ENCODE data around the gene CGB5.
"Not testable (repeated sequence)": the region's sequence is repeated elsewhere in the genome, so short reads cannot be mapped to it uniquely, and the experiment has no call there.

The CGB5 gene

GRCh38 chr19:49014870-49015255, 28.8 kb upstream of the CGB5 start:
- peaks cover 20% of the 10 kb centered on the region for H3K36me3 ChIP-seq (ENCODE audit: insufficient read depth, low read length)
- H3K27ac ChIP-seq (ENCODE audit: low read depth, low read length): no peak overlapping the region
- no peak overlapping the region for H3K4me3 ChIP-seq (ENCODE audit: low read depth in 1 of 2, low read length in 2 of 2)
- H3K27me3 ChIP-seq (ENCODE audit: control insufficient read depth in 1 of 2, insufficient read depth in 2 of 2, low read length in 2 of 2): peaks cover 0 to 24% of the 10 kb centered on the region in 2 donors
- no peaks in the 10 kb centered on the region for H3K9me3 ChIP-seq (ENCODE audit: low read length)
- no peaks in the 10 kb centered on the region for H3K4me1 ChIP-seq (ENCODE audit: insufficient read depth, low read length)
- no peak overlapping the region for H3K9ac ChIP-seq (ENCODE audit: low read length)

DNA sequence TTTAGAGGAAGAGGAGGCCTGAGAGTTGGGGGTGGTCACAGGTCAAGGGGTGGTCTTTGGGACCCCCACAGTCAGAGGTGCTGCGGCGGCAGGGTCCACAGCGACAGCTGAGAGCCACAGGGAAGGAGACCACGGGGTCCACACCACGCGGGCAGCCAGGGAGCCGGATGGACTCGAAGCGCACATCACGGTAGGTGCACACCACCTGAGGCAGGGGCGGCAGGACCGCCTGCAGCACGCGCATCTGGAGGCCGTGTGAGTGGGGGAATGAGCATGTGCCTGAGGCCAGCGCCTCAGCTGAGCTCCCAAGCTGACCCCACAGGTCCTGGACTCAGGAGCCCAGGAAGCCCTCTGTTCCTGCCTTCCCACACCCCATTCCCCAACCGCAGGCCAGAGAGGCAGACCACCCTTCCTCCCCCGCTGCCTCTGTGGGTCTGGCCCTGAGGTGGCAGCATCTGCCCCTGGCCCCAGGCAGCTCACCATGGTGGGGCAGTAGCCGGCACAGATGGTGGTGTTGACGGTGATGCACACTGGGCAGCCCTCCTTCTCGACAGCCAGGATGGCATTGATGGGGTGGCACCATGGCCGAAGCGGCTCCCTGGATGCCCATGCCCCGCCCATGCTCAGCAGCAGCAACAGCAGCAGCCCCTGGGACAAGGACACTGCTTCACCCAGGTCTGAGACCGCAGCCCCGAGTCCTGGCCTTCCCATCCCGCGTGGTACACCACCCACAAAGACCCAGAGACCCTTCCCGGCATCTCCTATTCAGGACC, 27.4 kb upstream of the CGB5 start:
- peaks cover 10% of the 10 kb centered on the region for H3K36me3 ChIP-seq (ENCODE audit: insufficient read depth, low read length)
- peaks cover 0 to 37% of the 10 kb centered on the region in 2 donors for H3K27me3 ChIP-seq (ENCODE audit: control insufficient read depth in 1 of 2, insufficient read depth in 2 of 2, low read length in 2 of 2)
- no peak overlapping the region for H3K27ac ChIP-seq (ENCODE audit: low read depth, low read length)
- no peak overlapping the region for H3K9ac ChIP-seq (ENCODE audit: low read length)
- H3K4me1 ChIP-seq (ENCODE audit: insufficient read depth, low read length): no peaks in the 10 kb centered on the region
- no peak overlapping the region for H3K4me3 ChIP-seq (ENCODE audit: low read depth in 1 of 2, low read length in 2 of 2)
- H3K9me3 ChIP-seq (ENCODE audit: low read length): no peaks in the 10 kb centered on the region

GRCh38 chr19:49017041-49017665, 26.5 kb upstream of the CGB5 start, which contains the start of gene LHB:
Gene LHB (minus strand): TSS chr19:49017091. CDS start chr19:49017081, 10 bp downstream.
- Histone ChIP-seq H3K27me3 (ENCODE audit: control insufficient read depth in 1 of 2, insufficient read depth in 2 of 2, low read length in 2 of 2) (peaks cover 0 to 37% of the 10 kb centered on the region in 2 donors), H3K36me3 (ENCODE audit: insufficient read depth, low read length) (peaks cover 10% of the 10 kb centered on the region), H3K9me3 (ENCODE audit: low read length) (no peaks in the 10 kb centered on the region), H3K4me3 (ENCODE audit: low read depth in 1 of 2, low read length in 2 of 2) (peak within 1 kb of the TSS; percentile 53 to 64), H3K4me1 (ENCODE audit: insufficient read depth, low read length) (no peaks in the 10 kb centered on the region), H3K9ac (ENCODE audit: low read length) (no peak within 1 kb of the TSS), H3K27ac (ENCODE audit: low read depth, low read length) (no peak within 1 kb of the TSS)

GRCh38 chr19:49017666-49018351, 25.8 kb upstream of the CGB5 start:
- peaks cover 0 to 37% of the 10 kb centered on the region in 2 donors for H3K27me3 ChIP-seq (ENCODE audit: control insufficient read depth in 1 of 2, insufficient read depth in 2 of 2, low read length in 2 of 2)
- no peak overlapping the region for H3K9ac ChIP-seq (ENCODE audit: low read length)
- H3K9me3 ChIP-seq (ENCODE audit: low read length): no peaks in the 10 kb centered on the region
- H3K36me3 ChIP-seq (ENCODE audit: insufficient read depth, low read length): peaks cover 10% of the 10 kb centered on the region
- H3K27ac ChIP-seq (ENCODE audit: low read depth, low read length): no peak overlapping the region
- H3K4me3 ChIP-seq (ENCODE audit: low read depth in 1 of 2, low read length in 2 of 2): peak overlapping the region; percentile 53 to 64
- no peaks in the 10 kb centered on the region for H3K4me1 ChIP-seq (ENCODE audit: insufficient read depth, low read length)

DNA sequence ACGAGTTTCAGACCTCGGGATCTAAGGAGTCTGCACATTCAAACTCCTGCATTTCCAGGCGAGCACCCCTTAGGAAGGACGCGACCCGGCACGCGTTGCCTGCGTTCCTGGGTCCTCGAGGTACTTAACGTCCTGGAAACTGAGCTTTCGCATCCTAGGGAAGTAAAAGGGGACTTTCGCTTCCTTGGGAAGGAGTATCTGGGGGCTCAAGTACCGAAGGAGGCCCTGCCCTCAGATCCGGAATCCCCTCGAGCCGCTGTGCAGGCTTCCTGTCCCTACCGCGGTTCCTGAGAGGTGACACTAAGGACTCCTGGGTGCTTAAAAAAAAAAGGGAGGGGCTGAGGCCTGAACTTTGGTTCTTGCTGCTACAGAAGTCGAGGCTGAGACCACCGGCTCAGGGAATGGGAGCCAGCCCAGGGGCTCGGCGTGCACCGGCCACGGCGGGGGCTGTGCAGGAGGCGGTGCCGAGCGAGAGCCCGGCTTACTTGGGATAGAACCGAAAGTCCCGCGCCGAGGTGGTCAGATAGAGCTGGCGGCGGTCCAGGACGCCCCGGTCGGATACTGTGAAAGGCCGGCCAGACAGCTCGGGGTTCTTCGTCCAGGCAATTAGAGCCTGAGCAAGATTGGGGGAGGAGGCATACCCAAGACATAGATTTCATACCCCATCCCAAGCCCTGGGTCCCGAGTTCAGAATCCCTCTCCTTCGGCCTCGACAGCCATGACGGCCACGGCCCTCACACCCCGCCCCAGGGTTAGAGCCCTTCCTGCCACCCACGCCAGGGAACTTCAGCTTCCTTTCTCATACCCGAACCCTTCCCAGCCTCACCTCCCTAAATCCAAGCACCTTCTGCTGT, 25.0 kb upstream of the CGB5 start:
- not testable (repeated sequence) for H3K27ac ChIP-seq (ENCODE audit: low read depth, low read length); H3K9me3 ChIP-seq (ENCODE audit: low read length); H3K9ac ChIP-seq (ENCODE audit: low read length); H3K4me1 ChIP-seq (ENCODE audit: insufficient read depth, low read length)
- Histone ChIP-seq H3K27me3 (ENCODE audit: control insufficient read depth in 1 of 2, insufficient read depth in 2 of 2, low read length in 2 of 2) (peaks cover 0 to 37% of the 10 kb centered on the region in 2 donors), H3K4me3 (ENCODE audit: low read depth in 1 of 2, low read length in 2 of 2) (peak overlapping the region in 1 of 2 donors; percentile 53), H3K36me3 (ENCODE audit: insufficient read depth, low read length) (peaks cover 10% of the 10 kb centered on the region)

DNA sequence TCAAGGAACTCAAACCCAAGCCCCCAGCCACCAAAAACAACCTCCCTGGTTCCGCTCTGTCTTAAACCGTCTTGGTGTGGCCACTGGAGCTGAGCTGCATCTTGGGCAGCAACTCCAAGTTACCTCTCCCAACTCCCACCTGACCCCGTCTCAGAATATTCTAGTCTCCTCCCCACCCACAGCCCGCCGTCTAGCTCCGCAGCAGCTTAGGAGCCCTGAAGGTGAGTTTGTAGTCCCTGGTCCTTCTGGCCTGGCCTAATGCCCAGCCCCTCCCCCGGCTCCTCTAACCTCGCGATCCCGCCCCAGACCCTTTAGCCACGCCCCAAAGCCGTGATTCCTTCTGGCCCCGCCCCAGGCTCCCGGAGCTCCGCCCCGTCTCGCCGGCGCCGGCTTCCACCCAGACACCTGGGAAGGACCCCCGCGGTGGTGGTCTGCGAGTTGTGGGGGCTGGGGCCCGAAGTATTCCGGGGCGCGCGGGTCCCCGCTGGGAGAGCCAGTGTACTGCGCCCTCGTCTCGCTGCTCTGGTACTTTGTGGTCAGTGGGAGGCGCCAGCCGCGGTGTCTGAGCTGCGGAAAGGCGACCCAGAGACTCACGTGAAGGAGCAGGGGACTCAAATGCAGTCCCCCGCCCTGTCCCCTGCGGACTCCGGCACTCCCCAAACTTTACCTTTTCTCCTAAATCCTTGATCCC, 24.3 kb upstream of the CGB5 start:
- peaks cover 0 to 37% of the 10 kb centered on the region in 2 donors for H3K27me3 ChIP-seq (ENCODE audit: control insufficient read depth in 1 of 2, insufficient read depth in 2 of 2, low read length in 2 of 2)
- no peaks in the 10 kb centered on the region for H3K9me3 ChIP-seq (ENCODE audit: low read length)
- H3K4me3 ChIP-seq (ENCODE audit: low read depth in 1 of 2, low read length in 2 of 2): peak overlapping the region in 1 of 2 donors; percentile 53
- H3K36me3 ChIP-seq (ENCODE audit: insufficient read depth, low read length): peaks cover 10% of the 10 kb centered on the region
- H3K4me1 ChIP-seq (ENCODE audit: insufficient read depth, low read length): no peaks in the 10 kb centered on the region
- no peak overlapping the region for H3K9ac ChIP-seq (ENCODE audit: low read length)
- H3K27ac ChIP-seq (ENCODE audit: low read depth, low read length): no peak overlapping the region

GRCh38 chr19:49020342-49020741, 23.3 kb upstream of the CGB5 start:
- H3K4me3 ChIP-seq (ENCODE audit: low read depth in 1 of 2, low read length in 2 of 2): no peak overlapping the region
- no peak overlapping the region for H3K9ac ChIP-seq (ENCODE audit: low read length)
- no peaks in the 10 kb centered on the region for H3K4me1 ChIP-seq (ENCODE audit: insufficient read depth, low read length)
- H3K9me3 ChIP-seq (ENCODE audit: low read length): no peaks in the 10 kb centered on the region
- no peak overlapping the region for H3K27ac ChIP-seq (ENCODE audit: low read depth, low read length)
- H3K36me3 ChIP-seq (ENCODE audit: insufficient read depth, low read length): peaks cover 7% of the 10 kb centered on the region
- peaks cover 0 to 37% of the 10 kb centered on the region in 2 donors for H3K27me3 ChIP-seq (ENCODE audit: control insufficient read depth in 1 of 2, insufficient read depth in 2 of 2, low read length in 2 of 2)

GRCh38 chr19:49020931-49021895, 22.4 kb upstream of the CGB5 start:
- Histone ChIP-seq H3K27ac (ENCODE audit: low read depth, low read length) (no peak overlapping the region), H3K9me3 (ENCODE audit: low read length) (no peaks in the 10 kb centered on the region), H3K4me1 (ENCODE audit: insufficient read depth, low read length) (no peaks in the 10 kb centered on the region), H3K4me3 (ENCODE audit: low read depth in 1 of 2, low read length in 2 of 2) (no peak overlapping the region), H3K36me3 (ENCODE audit: insufficient read depth, low read length) (no peaks in the 10 kb centered on the region), H3K9ac (ENCODE audit: low read length) (no peak overlapping the region), H3K27me3 (ENCODE audit: control insufficient read depth in 1 of 2, insufficient read depth in 2 of 2, low read length in 2 of 2) (peaks cover 0 to 37% of the 10 kb centered on the region in 2 donors)

DNA sequence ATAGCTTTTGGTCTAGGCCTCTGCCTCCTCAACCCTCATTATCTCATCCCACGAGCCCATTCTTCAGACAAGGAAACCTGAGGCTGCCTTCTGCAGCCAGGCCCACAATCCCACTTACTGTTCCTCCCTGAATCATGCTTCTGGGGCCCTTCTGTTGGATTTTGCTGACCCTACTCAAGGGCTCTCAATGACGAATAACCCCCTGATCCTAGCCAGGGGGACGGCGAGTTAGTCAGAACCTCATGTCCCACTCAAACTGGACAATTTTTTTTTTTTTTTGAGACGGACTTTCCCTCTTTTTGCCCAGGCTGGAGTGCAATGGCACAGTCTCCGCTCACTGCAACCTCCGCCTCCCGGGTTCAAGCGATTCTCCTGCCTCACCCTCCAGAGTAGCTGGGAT, 21.5 kb upstream of the CGB5 start:
- Histone ChIP-seq H3K27ac (ENCODE audit: low read depth, low read length) (no peak overlapping the region), H3K4me1 (ENCODE audit: insufficient read depth, low read length) (no peaks in the 10 kb centered on the region), H3K27me3 (ENCODE audit: control insufficient read depth in 1 of 2, insufficient read depth in 2 of 2, low read length in 2 of 2) (peaks cover 0 to 37% of the 10 kb centered on the region in 2 donors), H3K9ac (ENCODE audit: low read length) (no peak overlapping the region), H3K9me3 (ENCODE audit: low read length) (no peaks in the 10 kb centered on the region), H3K4me3 (ENCODE audit: low read depth in 1 of 2, low read length in 2 of 2) (no peak overlapping the region), H3K36me3 (ENCODE audit: insufficient read depth, low read length) (no peaks in the 10 kb centered on the region)

- not testable (repeated sequence) for H3K4me3 ChIP-seq (ENCODE audit: low read depth in 1 of 2, low read length in 2 of 2); H3K27ac ChIP-seq (ENCODE audit: low read depth, low read length); H3K36me3 ChIP-seq (ENCODE audit: insufficient read depth, low read length); H3K9ac ChIP-seq (ENCODE audit: low read length); H3K9me3 ChIP-seq (ENCODE audit: low read length); H3K4me1 ChIP-seq (ENCODE audit: insufficient read depth, low read length)
- peaks cover 0 to 19% of the 10 kb centered on the region in 2 donors for H3K27me3 ChIP-seq (ENCODE audit: control insufficient read depth in 1 of 2, insufficient read depth in 2 of 2, low read length in 2 of 2)
Measured at GRCh38 chr19:49024233-49024632, 19.4 kb upstream of the CGB5 start, which contains the start of gene CGB3. Gene CGB3 (minus strand): TSS chr19:49024333. CDS start chr19:49023971, 362 bp downstream.
